Right atrium auricular region (tissue), 2 donors: ENCODE measurements around the gene DYNLT4. TPM values are rescaled to one million over a fixed set of nuclear protein-coding genes. Genes with fewer than 3 reads are reported as not detected.
"Not testable (repeated sequence)": the region's sequence is repeated elsewhere in the genome, so short reads cannot be mapped to it uniquely, and the experiment has no call there.

Experiments used
- DNase-seq: peaks from one replicate; pipeline ENCODE4 v3.0.0-alpha.2; 2019; ENCODE audit warnings: low spot score
- H3K27ac ChIP-seq, 2 donors: fragments of 200-600 bp; sonication (generic); 1 replicate in 1 of 2; 2 replicates in 1 of 2; pipeline ENCODE4 v1.5.1; 2016 to 2019
- H3K27me3 ChIP-seq, 2 donors: fragments of 200-600 bp; sonication (generic); one replicate each; pipeline versions ENCODE4 v1.5.1 to v1.6.0; 2017 to 2019
- H3K36me3 ChIP-seq: fragments of 200-600 bp; sonication (generic); one replicate; pipeline ENCODE4 v1.5.1; 2016
- H3K4me1 ChIP-seq, 2 donors: fragments of 200-600 bp; sonication (generic); one replicate each; pipeline versions ENCODE4 v1.5.1 to v1.6.0; 2017 to 2019
- H3K4me3 ChIP-seq, 2 donors: fragments of 200-600 bp; sonication (generic); 1 replicate in 1 of 2; 2 replicates in 1 of 2; pipeline ENCODE4 v1.5.1; 2017 to 2019; ENCODE audit warnings: mild to moderate bottlenecking in 1 of 2, moderate library complexity in 1 of 2
- H3K9me3 ChIP-seq, 2 donors: fragments of 200-600 bp; sonication (generic); one replicate each; pipeline ENCODE4 v1.5.1; 2019
- CTCF ChIP-seq, 2 donors: fragments of 200-600 bp; sonication (generic); IDR thresholded peaks; one replicate each; pipeline ENCODE4 v1.5.1; 2019; ENCODE audit warnings: antibody characterized with exemption in 2 of 2
- total RNA-seq, 2 donors: library from RNA; depleted of rRNA; stranded (reverse); fragments of >200 nt; gene quantifications; one replicate each; pipeline ENCODE4 v1.1.0, GENCODE V29; 2016

DYNLT4 gene
- total RNA-seq, 2 donors from 2014 or later = 2.4 TPM; not detected in 1

DNA sequence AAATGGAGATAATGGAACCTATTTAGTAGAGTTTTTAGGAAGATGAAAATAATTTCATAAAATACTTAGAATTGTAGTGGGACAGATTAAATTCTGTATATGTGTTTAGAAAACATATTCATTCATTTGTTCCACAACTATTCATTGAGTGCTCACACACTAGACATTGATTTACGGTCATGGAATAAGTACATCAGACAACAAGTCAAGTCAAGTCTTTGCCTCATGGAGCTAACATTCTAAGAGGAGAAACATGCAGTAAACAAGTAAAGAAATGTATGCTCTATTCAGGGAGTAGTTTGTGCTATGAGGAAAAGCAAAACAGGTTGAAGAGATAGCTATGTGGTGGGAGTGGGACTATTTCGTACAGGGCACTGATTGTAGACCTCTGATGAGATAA, 10.2 kb upstream of the DYNLT4 start:
- Histone ChIP-seq H3K27ac (no peak overlapping the region), H3K27me3 (no peaks in the 10 kb centered on the region), H3K9me3 (no peaks in the 10 kb centered on the region), H3K4me3 (no peak overlapping the region), H3K36me3 (peaks cover 11% of the 10 kb centered on the region), H3K4me1 (peaks cover 0 to 33% of the 10 kb centered on the region in 2 donors)
- no peak for TF ChIP-seq CTCF (IDR thresholded peaks at IDR 0.05)
- no peak for DNase-seq

GRCh38 chr1:44815926-44816325, 8.8 kb upstream of the DYNLT4 start:
- not testable (repeated sequence) for DNase-seq

GRCh38 chr1:44812822-44813543, 5.8 kb upstream of the DYNLT4 start:
- H3K27me3 ChIP-seq = no peaks in the 10 kb centered on the region
- peaks cover 11% of the 10 kb centered on the region for H3K36me3 ChIP-seq
- no peaks in the 10 kb centered on the region for H3K9me3 ChIP-seq
- no peak for DNase-seq
- H3K27ac ChIP-seq = peak overlapping the region; percentile 80 to 94
- no peak for TF ChIP-seq CTCF (IDR thresholded peaks at IDR 0.05)
- H3K4me3 ChIP-seq = peak overlapping the region; percentile 48 to 50
- H3K4me1 ChIP-seq = peaks cover 0 to 57% of the 10 kb centered on the region in 2 donors

More at GRCh38 chr1:44815926-44816325, 8.8 kb upstream of the DYNLT4 start:
- H3K27ac ChIP-seq, H3K27me3 ChIP-seq, H3K4me3 ChIP-seq, H3K9me3 ChIP-seq: not testable (repeated sequence)
- Histone ChIP-seq H3K4me1 (peaks cover 0 to 43% of the 10 kb centered on the region in 2 donors), H3K36me3 (peaks cover 11% of the 10 kb centered on the region)

DNA sequence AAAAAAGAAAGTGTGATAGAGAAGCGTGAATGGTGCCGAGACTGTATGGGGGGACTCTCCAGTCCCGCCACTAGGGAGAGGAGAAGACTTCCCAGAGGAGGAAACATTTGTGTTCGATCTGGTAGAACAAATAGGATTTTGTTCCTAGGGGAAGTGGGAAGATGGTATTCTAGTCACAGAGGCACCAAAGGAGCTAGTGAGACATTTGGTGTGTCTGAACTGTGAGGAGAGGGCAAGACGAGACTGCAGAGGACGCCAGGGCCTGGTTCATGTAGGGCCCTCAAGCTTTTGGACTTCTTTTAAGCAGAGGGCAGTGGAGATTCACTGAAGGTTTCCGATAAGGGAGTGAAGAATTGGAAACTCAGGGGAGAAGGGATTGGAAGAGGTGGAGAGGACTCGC, 4.1 kb upstream of the DYNLT4 start:
- H3K36me3 ChIP-seq = peaks cover 17% of the 10 kb centered on the region
- peak overlapping the region; percentile 94 to 96 for H3K27ac ChIP-seq
- no peak for DNase-seq
- H3K9me3 ChIP-seq = no peaks in the 10 kb centered on the region
- H3K27me3 ChIP-seq = no peaks in the 10 kb centered on the region
- TF ChIP-seq CTCF (IDR thresholded peaks at IDR 0.05) = no peak
- no peak overlapping the region for H3K4me3 ChIP-seq
- H3K4me1 ChIP-seq = peaks cover 0 to 74% of the 10 kb centered on the region in 2 donors

GRCh38 chr1:44810762-44811105, 3.6 kb upstream of the DYNLT4 start:
- DNase-seq, H3K27me3 ChIP-seq, H3K9me3 ChIP-seq, H3K4me3 ChIP-seq: not testable (repeated sequence)
- H3K27ac ChIP-seq = peak overlapping the region; percentile 94 to 96
- H3K4me1 ChIP-seq = peaks cover 0 to 79% of the 10 kb centered on the region in 2 donors
- H3K36me3 ChIP-seq = peaks cover 22% of the 10 kb centered on the region

- peaks cover 0 to 84% of the 10 kb centered on the region in 2 donors for H3K4me1 ChIP-seq
- no peaks in the 10 kb centered on the region for H3K9me3 ChIP-seq
- H3K4me3 ChIP-seq = peak overlapping the region; percentile 9 to 38
Measured at GRCh38 chr1:44810101-44810761, 3.1 kb upstream of the DYNLT4 start.

More at GRCh38 chr1:44810101-44810761, 3.1 kb upstream of the DYNLT4 start:
- no peak for DNase-seq
- no peak for TF ChIP-seq CTCF (IDR thresholded peaks at IDR 0.05)
- Histone ChIP-seq H3K27ac (peak overlapping the region; percentile 94 to 96), H3K27me3 (no peaks in the 10 kb centered on the region), H3K36me3 (peaks cover 23% of the 10 kb centered on the region)
